BLaER1 treated with 17β-estradiol and CSF1 and Interleukin-3, amounts not matched to agents 10 nM and 100 nM (cell line): ENCODE measurements around the gene CR1L.
"Not testable (repeated sequence)": the region's sequence is repeated elsewhere in the genome, so short reads cannot be mapped to it uniquely, and the experiment has no call there.

ENCODE experiments used
- H3K27ac ChIP-seq, 11 experiments: shearing (Covaris generic); formaldehyde crosslinking; 2 replicates each; pipeline ENCODE4 v1.8.1; 2022
- H3K27me3 ChIP-seq, 11 experiments: shearing (Covaris generic); formaldehyde crosslinking; 2 replicates each; pipeline ENCODE4 v1.8.1; 2022
- H3K36me3 ChIP-seq, 11 experiments: shearing (Covaris generic); formaldehyde crosslinking; 2 replicates each; pipeline ENCODE4 v1.8.1; 2022
- H3K4me1 ChIP-seq, 10 experiments: shearing (Covaris generic); formaldehyde crosslinking; 2 replicates each; pipeline ENCODE4 v1.8.1; 2022
- H3K4me2 ChIP-seq, 11 experiments: shearing (Covaris generic); formaldehyde crosslinking; 2 replicates each; pipeline ENCODE4 v1.8.1; 2022
- H3K4me3 ChIP-seq, 10 experiments: shearing (Covaris generic); formaldehyde crosslinking; 2 replicates each; pipeline ENCODE4 v1.8.1; 2022
- H3K9ac ChIP-seq, 11 experiments: shearing (Covaris generic); formaldehyde crosslinking; 2 replicates each; pipeline ENCODE4 v1.8.1; 2022
- H3K9me3 ChIP-seq, 11 experiments: shearing (Covaris generic); formaldehyde crosslinking; replicated peaks in 1 of 11; 2 replicates each; pipeline ENCODE4 v1.8.1; 2022
- H4K20me1 ChIP-seq, 11 experiments: shearing (Covaris generic); formaldehyde crosslinking; 2 replicates each; pipeline ENCODE4 v1.8.1; 2022
- Cebpa-rat ChIP-seq, 11 experiments: shearing (Covaris generic); IDR thresholded peaks; 2 replicates each; pipeline ENCODE4 v1.8.1; 2022

CR1L gene

GRCh38 chr1:207672522-207673130 is 27.7 kb downstream of the CR1L start:
- H3K4me2 ChIP-seq: no peak overlapping the region
- peaks cover 0 to 6% (median 0%) of the 10 kb centered on the region in 10 experiments; a peak in 2 of 20 replicates for H3K4me1 ChIP-seq
- peaks cover 0 to 16% (median 7%) of the 10 kb centered on the region in 11 experiments; a peak in 9 of 22 replicates for H3K9me3 ChIP-seq
- no peak for TF ChIP-seq Cebpa-rat (IDR thresholded peaks at IDR 0.05)
- H3K27me3 ChIP-seq: no peaks in the 10 kb centered on the region
- H4K20me1 ChIP-seq: no peaks in the 10 kb centered on the region
- H3K9ac ChIP-seq: no peak overlapping the region
- no peak overlapping the region for H3K4me3 ChIP-seq
- no peak overlapping the region for H3K27ac ChIP-seq
- no peaks in the 10 kb centered on the region for H3K36me3 ChIP-seq

- no peak for TF ChIP-seq Cebpa-rat (IDR thresholded peaks at IDR 0.05)
- Histone ChIP-seq H3K9me3 (peaks cover 0 to 16% (median 7%) of the 10 kb centered on the region in 11 experiments; a peak in 9 of 22 replicates), H3K4me1 (peaks cover 0 to 6% (median 0%) of the 10 kb centered on the region in 10 experiments; a peak in 2 of 20 replicates), H3K27me3 (no peaks in the 10 kb centered on the region), H3K4me3 (no peak overlapping the region), H3K36me3 (no peaks in the 10 kb centered on the region), H3K27ac (no peak overlapping the region), H3K9ac (no peak overlapping the region), H3K4me2 (no peak overlapping the region), H4K20me1 (no peaks in the 10 kb centered on the region)
These were observed 28.5 kb downstream of the CR1L start for GRCh38 chr1:207673399-207673798.

- H3K4me3 ChIP-seq: no peak overlapping the region
- TF ChIP-seq Cebpa-rat (IDR thresholded peaks at IDR 0.05): no peak
- H3K4me2 ChIP-seq: no peak overlapping the region; a peak in 1 of 22 replicates
- no peaks in the 10 kb centered on the region for H3K27me3 ChIP-seq
- no peaks in the 10 kb centered on the region for H3K36me3 ChIP-seq
- H3K27ac ChIP-seq: no peak overlapping the region
- H3K9me3 ChIP-seq: peaks cover 0 to 9% (median 4%) of the 10 kb centered on the region in 11 experiments; a peak in 5 of 22 replicates
- H3K4me1 ChIP-seq: peaks cover 0 to 6% (median 0%) of the 10 kb centered on the region in 10 experiments; a peak in 2 of 20 replicates
- H4K20me1 ChIP-seq: no peaks in the 10 kb centered on the region
- H3K9ac ChIP-seq: no peak overlapping the region
These were observed 31.2 kb downstream of the CR1L start for GRCh38 chr1:207676153-207676552.

- not testable (repeated sequence) for H3K27ac ChIP-seq, H3K36me3 ChIP-seq, H3K4me3 ChIP-seq, H3K27me3 ChIP-seq, H4K20me1 ChIP-seq, H3K4me1 ChIP-seq, H3K4me2 ChIP-seq, H3K9me3 ChIP-seq, H3K9ac ChIP-seq
These were observed 35.9 kb downstream of the CR1L start for GRCh38 chr1:207680590-207681388.

- H4K20me1 ChIP-seq, H3K36me3 ChIP-seq, H3K27me3 ChIP-seq, H3K9ac ChIP-seq, H3K27ac ChIP-seq, H3K4me2 ChIP-seq, H3K4me1 ChIP-seq, H3K4me3 ChIP-seq, H3K9me3 ChIP-seq: not testable (repeated sequence)
These were observed 38.0 kb downstream of the CR1L start for GRCh38 chr1:207682872-207683434.

- H3K4me2 ChIP-seq, H3K27me3 ChIP-seq, H3K9me3 ChIP-seq, H3K36me3 ChIP-seq, H4K20me1 ChIP-seq, H3K9ac ChIP-seq, H3K27ac ChIP-seq, H3K4me1 ChIP-seq, H3K4me3 ChIP-seq: not testable (repeated sequence)
These were observed 45.6 kb downstream of the CR1L start for GRCh38 chr1:207690551-207690950.

GRCh38 chr1:207691010-207691409 is 46.1 kb downstream of the CR1L start:
- no peaks in the 10 kb centered on the region for H3K9me3 ChIP-seq
- TF ChIP-seq Cebpa-rat (IDR thresholded peaks at IDR 0.05): no peak
- no peak overlapping the region for H3K4me3 ChIP-seq
- H3K4me2 ChIP-seq: no peak overlapping the region
- H3K27me3 ChIP-seq: no peaks in the 10 kb centered on the region
- H4K20me1 ChIP-seq: no peaks in the 10 kb centered on the region
- peaks cover 0 to 4% (median 0%) of the 10 kb centered on the region in 10 experiments; a peak in 5 of 20 replicates for H3K4me1 ChIP-seq
- no peak overlapping the region for H3K9ac ChIP-seq
- H3K36me3 ChIP-seq: no peaks in the 10 kb centered on the region
- no peak overlapping the region for H3K27ac ChIP-seq

- Histone ChIP-seq H3K4me3 (no peak overlapping the region), H3K36me3 (no peaks in the 10 kb centered on the region), H3K4me2 (no peak overlapping the region), H4K20me1 (no peaks in the 10 kb centered on the region), H3K27me3 (no peaks in the 10 kb centered on the region), H3K27ac (no peak overlapping the region), H3K9ac (no peak overlapping the region), H3K4me1 (peaks cover 0 to 12% (median 3%) of the 10 kb centered on the region in 10 experiments; a peak in 11 of 20 replicates), H3K9me3 (no peaks in the 10 kb centered on the region)
- TF ChIP-seq Cebpa-rat (IDR thresholded peaks at IDR 0.05): no peak
These were observed 46.9 kb downstream of the CR1L start for GRCh38 chr1:207691841-207692240.

GRCh38 chr1:207692291-207692690 is 47.4 kb downstream of the CR1L start:
- H3K4me2 ChIP-seq: not testable (repeated sequence)

More at GRCh38 chr1:207692291-207692690, 47.4 kb downstream of the CR1L start:
- H3K4me3 ChIP-seq, H3K27me3 ChIP-seq, H3K27ac ChIP-seq, H3K9me3 ChIP-seq, H3K36me3 ChIP-seq, H3K9ac ChIP-seq, H4K20me1 ChIP-seq: not testable (repeated sequence)
- peaks cover 0 to 16% (median 7%) of the 10 kb centered on the region in 10 experiments; a peak in 16 of 20 replicates for H3K4me1 ChIP-seq
